ENCODE measurements around the gene FAM107B. TPM values are rescaled to one million over a fixed set of nuclear protein-coding genes. Genes with fewer than 3 reads are reported as not detected.
A peak's percentile ranks its signal among the peaks of the same experiment; 100 is the strongest.
"Not testable (repeated sequence)": the region's sequence is repeated elsewhere in the genome, so short reads cannot be mapped to it uniquely, and the experiment has no call there.

The FAM107B gene
- total and polyA plus RNA-seq, 2 donors: 49.1 to 52.3 TPM

DNA sequence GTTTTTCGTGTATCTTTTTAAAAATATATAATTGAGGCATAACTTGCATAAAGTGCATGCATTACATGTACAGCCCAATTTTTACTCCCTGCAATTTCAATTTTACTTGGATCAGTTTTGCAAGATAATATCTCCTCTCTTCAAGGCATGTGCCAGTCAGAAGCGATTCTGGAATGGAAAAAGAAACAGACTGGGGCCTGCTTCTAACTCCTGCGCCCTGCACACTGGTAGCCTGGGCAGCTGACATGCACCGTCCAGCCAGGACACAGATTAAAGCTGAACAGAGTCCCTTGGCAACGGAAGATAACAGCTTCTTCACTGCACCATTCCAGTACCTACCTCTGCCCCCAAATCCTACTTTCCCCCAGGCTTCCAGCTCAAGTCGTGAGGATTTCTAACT is 182.1 kb downstream of the FAM107B start:
- Histone ChIP-seq H3K27ac (ENCODE audit: low read depth in 1 of 2, low read length in 1 of 2) (no peak overlapping the region), H3K4me3 (ENCODE audit: low read length in 2 of 2) (no peak overlapping the region), H3K36me3 (ENCODE audit: control insufficient read depth in 2 of 2, insufficient read depth in 2 of 2, low read length in 1 of 2) (peaks cover 0 to 4% of the 10 kb centered on the region in 2 donors), H3K4me1 (ENCODE audit: control insufficient read depth in 2 of 2, insufficient read depth in 2 of 2, low read length in 2 of 2) (peaks cover 13 to 14% of the 10 kb centered on the region in 2 donors), H3K27me3 (ENCODE audit: control insufficient read depth in 2 of 2, insufficient read depth in 1 of 2, low read length in 1 of 2) (no peaks in the 10 kb centered on the region), H3K9me3 (ENCODE audit: control insufficient read depth in 2 of 2, insufficient read depth in 1 of 2, low read length in 1 of 2) (peaks cover 0 to 2% of the 10 kb centered on the region in 2 donors)
- WGBS: 89% methylated on average over 6 of the region's 6 CpGs
- no peak for DNase-seq (ENCODE audit: low read depth in 6 of 9, low spot score in 9 of 9)

DNA sequence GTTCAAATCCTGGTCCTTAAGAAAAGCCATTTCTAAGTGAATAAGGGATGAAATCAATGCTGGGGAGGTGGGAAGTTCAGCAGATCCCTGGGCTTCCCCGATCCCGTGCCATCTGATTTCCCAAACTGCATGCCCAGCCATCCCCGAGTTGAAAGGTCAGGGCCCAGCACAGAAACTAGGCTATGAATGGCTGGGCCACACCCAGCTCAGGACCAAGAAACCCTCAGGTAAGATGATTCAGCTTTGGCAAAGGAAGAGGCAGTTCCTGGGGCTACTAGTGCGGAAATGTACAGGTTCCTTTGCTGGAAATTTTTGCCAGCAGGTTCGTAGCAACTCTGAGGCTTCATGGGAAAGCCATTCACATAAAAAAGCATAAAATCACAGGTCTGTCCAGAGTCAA is 182.7 kb downstream of the FAM107B start:
- Histone ChIP-seq H3K36me3 (ENCODE audit: control insufficient read depth in 2 of 2, insufficient read depth in 2 of 2, low read length in 1 of 2) (peaks cover 0 to 4% of the 10 kb centered on the region in 2 donors), H3K4me3 (ENCODE audit: low read length in 2 of 2) (no peak overlapping the region), H3K4me1 (ENCODE audit: control insufficient read depth in 2 of 2, insufficient read depth in 2 of 2, low read length in 2 of 2) (peaks cover 17 to 20% of the 10 kb centered on the region in 2 donors), H3K27me3 (ENCODE audit: control insufficient read depth in 2 of 2, insufficient read depth in 1 of 2, low read length in 1 of 2) (no peaks in the 10 kb centered on the region), H3K27ac (ENCODE audit: low read depth in 1 of 2, low read length in 1 of 2) (no peak overlapping the region), H3K9me3 (ENCODE audit: control insufficient read depth in 2 of 2, insufficient read depth in 1 of 2, low read length in 1 of 2) (peaks cover 0 to 2% of the 10 kb centered on the region in 2 donors)
- no peak for DNase-seq (ENCODE audit: low read depth in 6 of 9, low spot score in 9 of 9)
- 98% methylated on average over 5 of the region's 5 CpGs for WGBS

DNA sequence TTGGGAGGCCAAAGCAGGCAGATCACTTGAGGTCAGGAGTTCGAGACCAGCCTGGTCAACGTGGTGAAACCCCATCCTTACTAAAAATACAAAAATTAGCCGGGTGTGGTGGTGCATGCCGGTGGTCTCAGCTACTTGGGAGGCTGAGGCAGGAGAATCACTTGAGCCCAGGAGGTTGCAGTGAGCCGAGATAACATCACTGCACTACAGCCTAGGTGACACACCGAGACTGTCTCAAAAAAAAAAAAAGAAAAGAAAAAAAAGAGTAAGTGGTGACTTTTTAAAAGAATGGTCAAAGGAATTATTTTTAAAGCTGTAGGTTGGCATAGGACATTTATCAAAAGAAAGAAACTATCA is 185.8 kb downstream of the FAM107B start:
- Histone ChIP-seq H3K4me1 (ENCODE audit: control insufficient read depth in 2 of 2, insufficient read depth in 2 of 2, low read length in 2 of 2) (peaks cover 28 to 47% of the 10 kb centered on the region in 2 donors), H3K27ac (ENCODE audit: low read depth in 1 of 2, low read length in 1 of 2) (peak overlapping the region; percentile 89 to 91)
- not testable (repeated sequence) for DNase-seq (ENCODE audit: low read depth in 6 of 9, low spot score in 9 of 9); H3K9me3 ChIP-seq (ENCODE audit: control insufficient read depth in 2 of 2, insufficient read depth in 1 of 2, low read length in 1 of 2); H3K27me3 ChIP-seq (ENCODE audit: control insufficient read depth in 2 of 2, insufficient read depth in 1 of 2, low read length in 1 of 2); H3K4me3 ChIP-seq (ENCODE audit: low read length in 2 of 2); H3K36me3 ChIP-seq (ENCODE audit: control insufficient read depth in 2 of 2, insufficient read depth in 2 of 2, low read length in 1 of 2)
- 90% methylated on average over 6 of the region's 6 CpGs for WGBS

GRCh38 chr10:14588084-14588937 is 186.4 kb downstream of the FAM107B start:
- WGBS: 53% methylated on average over 13 of the region's 13 CpGs
- H3K4me1 ChIP-seq (ENCODE audit: control insufficient read depth in 2 of 2, insufficient read depth in 2 of 2, low read length in 2 of 2): peaks cover 28 to 47% of the 10 kb centered on the region in 2 donors
- H3K27me3 ChIP-seq (ENCODE audit: control insufficient read depth in 2 of 2, insufficient read depth in 1 of 2, low read length in 1 of 2): no peaks in the 10 kb centered on the region
- peak overlapping the region; percentile 89 to 91 for H3K27ac ChIP-seq (ENCODE audit: low read depth in 1 of 2, low read length in 1 of 2)
- H3K9me3 ChIP-seq (ENCODE audit: control insufficient read depth in 2 of 2, insufficient read depth in 1 of 2, low read length in 1 of 2): no peaks in the 10 kb centered on the region
- peak overlapping the region in 1 of 2 donors; percentile 13 for H3K4me3 ChIP-seq (ENCODE audit: low read length in 2 of 2)
- DNase-seq (ENCODE audit: low read depth in 6 of 9, low spot score in 9 of 9): peak in 2 of 9 donors; percentile 49 to 76
- H3K36me3 ChIP-seq (ENCODE audit: control insufficient read depth in 2 of 2, insufficient read depth in 2 of 2, low read length in 1 of 2): no peaks in the 10 kb centered on the region

- no peaks in the 10 kb centered on the region for H3K27me3 ChIP-seq (ENCODE audit: control insufficient read depth in 2 of 2, insufficient read depth in 1 of 2, low read length in 1 of 2)
- peaks cover 28 to 47% of the 10 kb centered on the region in 2 donors for H3K4me1 ChIP-seq (ENCODE audit: control insufficient read depth in 2 of 2, insufficient read depth in 2 of 2, low read length in 2 of 2)
- no peaks in the 10 kb centered on the region for H3K36me3 ChIP-seq (ENCODE audit: control insufficient read depth in 2 of 2, insufficient read depth in 2 of 2, low read length in 1 of 2)
- H3K27ac ChIP-seq (ENCODE audit: low read depth in 1 of 2, low read length in 1 of 2): peak overlapping the region; percentile 89 to 91
- H3K9me3 ChIP-seq (ENCODE audit: control insufficient read depth in 2 of 2, insufficient read depth in 1 of 2, low read length in 1 of 2): no peaks in the 10 kb centered on the region
- WGBS: 48% methylated on average over 6 of the region's 6 CpGs
- DNase-seq (ENCODE audit: low read depth in 6 of 9, low spot score in 9 of 9): peak in 2 of 9 donors; percentile 37 to 63
- H3K4me3 ChIP-seq (ENCODE audit: low read length in 2 of 2): no peak overlapping the region
Observed at GRCh38 chr10:14587540-14588083, 187.1 kb downstream of the FAM107B start.

DNA sequence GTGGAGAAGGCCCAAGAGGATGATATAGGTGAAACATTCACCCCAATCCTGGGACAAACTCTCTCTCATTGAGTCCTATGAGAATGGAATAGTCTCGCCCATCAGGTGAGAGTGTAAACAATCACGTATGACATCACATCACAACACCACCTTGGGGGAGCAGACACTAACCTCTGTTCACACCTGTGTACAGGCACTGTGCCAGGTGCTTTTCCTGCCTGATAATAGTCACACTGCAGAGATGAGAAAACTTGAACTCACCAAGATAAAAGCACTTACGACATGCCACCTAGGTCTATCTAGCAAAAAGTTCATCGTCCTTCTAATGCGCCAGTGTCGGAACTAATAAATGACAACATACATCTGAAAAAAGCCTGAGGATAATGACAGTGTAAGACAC is 187.8 kb downstream of the FAM107B start:
- peaks cover 28 to 47% of the 10 kb centered on the region in 2 donors for H3K4me1 ChIP-seq (ENCODE audit: control insufficient read depth in 2 of 2, insufficient read depth in 2 of 2, low read length in 2 of 2)

GRCh38 chr10:14585287-14586193 is 189.2 kb downstream of the FAM107B start:
- no peak for DNase-seq (ENCODE audit: low read depth in 6 of 9, low spot score in 9 of 9)
- Histone ChIP-seq H3K27me3 (ENCODE audit: control insufficient read depth in 2 of 2, insufficient read depth in 1 of 2, low read length in 1 of 2) (no peaks in the 10 kb centered on the region), H3K36me3 (ENCODE audit: control insufficient read depth in 2 of 2, insufficient read depth in 2 of 2, low read length in 1 of 2) (no peaks in the 10 kb centered on the region), H3K4me1 (ENCODE audit: control insufficient read depth in 2 of 2, insufficient read depth in 2 of 2, low read length in 2 of 2) (peaks cover 28 to 47% of the 10 kb centered on the region in 2 donors), H3K9me3 (ENCODE audit: control insufficient read depth in 2 of 2, insufficient read depth in 1 of 2, low read length in 1 of 2) (no peaks in the 10 kb centered on the region), H3K4me3 (ENCODE audit: low read length in 2 of 2) (no peak overlapping the region), H3K27ac (ENCODE audit: low read depth in 1 of 2, low read length in 1 of 2) (no peak overlapping the region)
- WGBS: 86% methylated on average over 15 of the region's 15 CpGs

More for the DNA sequence above, 187.8 kb downstream of the FAM107B start:
- Histone ChIP-seq H3K36me3 (ENCODE audit: control insufficient read depth in 2 of 2, insufficient read depth in 2 of 2, low read length in 1 of 2) (no peaks in the 10 kb centered on the region), H3K27me3 (ENCODE audit: control insufficient read depth in 2 of 2, insufficient read depth in 1 of 2, low read length in 1 of 2) (no peaks in the 10 kb centered on the region), H3K4me3 (ENCODE audit: low read length in 2 of 2) (no peak overlapping the region), H3K9me3 (ENCODE audit: control insufficient read depth in 2 of 2, insufficient read depth in 1 of 2, low read length in 1 of 2) (no peaks in the 10 kb centered on the region), H3K27ac (ENCODE audit: low read depth in 1 of 2, low read length in 1 of 2) (peak overlapping the region; percentile 2 to 68)
- 91% methylated on average over 6 of the region's 6 CpGs for WGBS
- DNase-seq (ENCODE audit: low read depth in 6 of 9, low spot score in 9 of 9): peak in 1 of 9 donors; percentile 55

- WGBS: 97% methylated on average over 3 of the region's 3 CpGs
- peaks cover 28 to 47% of the 10 kb centered on the region in 2 donors for H3K4me1 ChIP-seq (ENCODE audit: control insufficient read depth in 2 of 2, insufficient read depth in 2 of 2, low read length in 2 of 2)
- no peaks in the 10 kb centered on the region for H3K9me3 ChIP-seq (ENCODE audit: control insufficient read depth in 2 of 2, insufficient read depth in 1 of 2, low read length in 1 of 2)
- H3K4me3 ChIP-seq (ENCODE audit: low read length in 2 of 2): no peak overlapping the region
- no peaks in the 10 kb centered on the region for H3K27me3 ChIP-seq (ENCODE audit: control insufficient read depth in 2 of 2, insufficient read depth in 1 of 2, low read length in 1 of 2)
- no peak overlapping the region for H3K27ac ChIP-seq (ENCODE audit: low read depth in 1 of 2, low read length in 1 of 2)
- H3K36me3 ChIP-seq (ENCODE audit: control insufficient read depth in 2 of 2, insufficient read depth in 2 of 2, low read length in 1 of 2): no peaks in the 10 kb centered on the region
- no peak for DNase-seq (ENCODE audit: low read depth in 6 of 9, low spot score in 9 of 9)
Observed at GRCh38 chr10:14584661-14585060, 190.0 kb downstream of the FAM107B start.
